GM19193 (cell line): ENCODE measurements around the gene LIN37.

Source experiments
- POLR2A ChIP-seq: IDR thresholded peaks from 4 replicates; pipeline ENCODE4 v1.6.1; 2011; ENCODE audit not compliant: insufficient read depth, insufficient read length; ENCODE audit errors: extremely low read depth

The LIN37 gene

DNA sequence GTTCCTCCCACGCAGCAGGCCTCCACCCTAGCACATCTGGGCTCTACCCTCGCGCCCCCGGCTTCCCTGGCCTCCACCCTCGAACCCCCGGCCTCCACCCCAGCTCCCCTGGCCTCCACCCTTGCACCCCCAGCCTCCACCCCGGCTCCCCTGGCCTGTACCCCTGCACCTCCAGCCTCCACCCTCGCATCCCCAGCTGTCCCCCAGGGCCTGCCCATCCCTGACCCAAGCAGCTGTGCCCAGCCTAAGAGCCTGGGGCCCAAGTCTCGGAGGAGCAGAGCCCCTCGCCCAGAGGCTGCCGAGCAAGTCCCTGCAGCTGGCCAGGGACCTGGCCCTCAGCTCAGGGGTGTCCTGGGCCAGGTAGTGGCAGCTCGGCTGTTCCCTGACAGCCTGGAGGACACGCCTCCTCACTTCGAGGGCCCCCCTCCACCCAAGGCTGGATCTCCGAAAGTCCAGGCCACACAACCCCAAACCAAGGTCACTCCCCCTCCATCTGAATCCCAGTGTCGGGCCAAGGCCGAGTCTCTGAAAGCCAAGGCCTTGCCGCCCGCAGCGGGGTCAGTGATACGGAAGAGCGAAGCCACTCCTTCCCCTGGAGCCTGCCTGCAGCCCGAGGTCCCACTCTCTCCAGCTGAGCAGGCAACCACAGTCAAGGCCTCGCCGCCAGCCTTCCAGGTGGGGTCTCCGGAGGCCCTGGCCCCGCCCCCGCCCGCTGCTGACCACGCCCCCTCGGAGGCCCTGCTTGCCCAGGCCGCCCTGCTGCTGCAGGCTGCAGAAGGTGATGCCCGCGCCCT lies 19.1 kb downstream of the LIN37 start:
- TF ChIP-seq POLR2A: no peak

GRCh38 chr19:35768082-35768421 lies 19.7 kb downstream of the LIN37 start:
- TF ChIP-seq POLR2A: no peak

GRCh38 chr19:35773020-35773806 lies 24.8 kb downstream of the LIN37 start:
- TF ChIP-seq POLR2A: no peak

DNA sequence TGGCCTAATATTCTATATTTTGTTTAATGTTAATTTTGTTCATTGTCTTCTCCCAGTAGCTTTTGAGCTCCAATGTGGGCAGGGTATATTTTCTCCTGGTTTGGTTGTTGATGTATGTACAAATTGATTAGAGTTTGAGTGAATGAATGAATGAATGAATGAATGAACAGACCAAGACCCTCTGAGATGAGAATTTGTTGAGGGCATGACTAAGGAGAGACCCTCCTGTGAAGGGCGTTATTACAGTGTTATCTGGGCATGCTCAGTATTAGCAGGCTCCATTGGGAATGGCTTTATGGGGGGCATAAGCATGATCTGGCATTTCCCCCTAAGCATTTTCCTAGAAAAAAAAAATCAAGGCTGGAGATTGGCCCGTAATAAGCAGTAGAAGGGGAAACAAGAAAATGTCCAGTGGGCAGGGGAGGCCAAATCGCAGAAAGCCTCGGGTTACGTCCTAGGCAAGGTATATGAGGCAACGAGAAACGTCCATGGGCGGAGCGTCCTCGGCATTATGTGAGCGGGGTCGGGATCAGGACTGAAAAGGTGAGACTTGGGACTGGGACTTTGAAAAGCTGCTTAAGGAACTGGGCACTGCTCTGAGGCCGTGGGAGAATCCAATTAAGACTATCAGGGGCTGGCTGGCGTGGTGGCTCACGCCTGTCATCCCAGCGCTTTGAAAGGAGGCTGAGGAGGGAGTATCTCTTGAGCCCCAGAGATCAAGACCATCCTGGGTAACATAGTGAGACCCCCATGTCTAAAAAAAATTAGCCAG lies 26.1 kb downstream of the LIN37 start:
- TF ChIP-seq POLR2A: no peak

DNA sequence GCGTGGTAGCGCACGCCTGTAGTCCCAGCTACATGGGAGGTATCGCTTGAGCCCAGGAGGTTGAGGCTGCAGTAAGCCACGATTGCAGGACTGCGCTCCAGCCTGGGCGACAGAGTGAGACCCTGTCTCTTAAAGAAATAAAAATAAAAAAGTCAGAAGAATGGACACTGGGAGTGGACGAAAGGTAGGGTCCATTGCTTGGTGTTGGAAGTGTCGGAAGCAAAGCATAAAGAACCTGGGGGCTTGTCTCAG lies 26.6 kb downstream of the LIN37 start:
- no peak for TF ChIP-seq POLR2A

DNA sequence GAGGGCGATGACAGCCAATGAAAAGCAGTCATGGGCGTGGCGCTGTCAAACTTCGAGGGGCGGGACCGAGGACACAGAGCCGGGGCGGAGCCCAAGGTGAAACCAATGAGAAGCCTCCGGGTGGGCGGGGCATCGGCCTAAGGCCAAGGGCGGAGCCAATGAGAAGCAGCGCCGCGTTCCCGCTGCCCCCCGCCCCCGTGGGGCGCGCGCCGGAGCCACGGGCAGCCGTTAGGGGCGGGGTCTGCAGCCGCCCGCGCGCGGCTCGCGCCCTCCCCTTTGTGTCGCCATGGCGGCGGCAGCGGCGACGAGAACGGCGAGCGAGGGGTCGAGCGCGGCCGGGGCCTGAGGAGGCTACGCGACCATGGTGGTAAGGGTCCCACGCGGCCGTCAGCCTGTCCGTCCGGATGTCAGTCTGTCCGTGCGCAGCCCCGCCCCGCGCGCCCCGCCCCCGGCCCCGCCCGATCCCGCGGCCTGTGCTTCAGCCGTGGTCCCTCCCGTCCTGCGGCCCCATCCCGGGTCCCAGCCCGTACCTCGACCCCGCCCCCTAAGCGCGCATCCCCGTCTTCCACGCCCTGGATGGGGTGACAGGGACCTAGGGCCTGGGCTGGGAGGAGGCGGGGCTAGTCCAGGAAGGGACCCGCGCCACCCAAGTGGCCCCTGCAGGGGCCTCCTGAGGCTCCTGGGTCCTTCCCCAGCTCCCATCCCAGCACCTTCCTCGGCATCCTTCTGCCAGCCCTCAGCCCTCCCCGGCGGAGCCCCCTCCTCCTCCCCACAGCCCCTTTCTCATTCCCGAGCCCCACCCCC lies 27.1 kb downstream of the LIN37 start, which contains the start of gene ARHGAP33:
Gene ARHGAP33 (plus strand): TSS at position 267 of the 804 bp plus-strand sequence. CDS start 95 bp downstream, at position 362.
- TF ChIP-seq POLR2A: peak; percentile 52

- TF ChIP-seq POLR2A: no peak
Measured at GRCh38 chr19:35776102-35776788, 27.9 kb downstream of the LIN37 start.

DNA sequence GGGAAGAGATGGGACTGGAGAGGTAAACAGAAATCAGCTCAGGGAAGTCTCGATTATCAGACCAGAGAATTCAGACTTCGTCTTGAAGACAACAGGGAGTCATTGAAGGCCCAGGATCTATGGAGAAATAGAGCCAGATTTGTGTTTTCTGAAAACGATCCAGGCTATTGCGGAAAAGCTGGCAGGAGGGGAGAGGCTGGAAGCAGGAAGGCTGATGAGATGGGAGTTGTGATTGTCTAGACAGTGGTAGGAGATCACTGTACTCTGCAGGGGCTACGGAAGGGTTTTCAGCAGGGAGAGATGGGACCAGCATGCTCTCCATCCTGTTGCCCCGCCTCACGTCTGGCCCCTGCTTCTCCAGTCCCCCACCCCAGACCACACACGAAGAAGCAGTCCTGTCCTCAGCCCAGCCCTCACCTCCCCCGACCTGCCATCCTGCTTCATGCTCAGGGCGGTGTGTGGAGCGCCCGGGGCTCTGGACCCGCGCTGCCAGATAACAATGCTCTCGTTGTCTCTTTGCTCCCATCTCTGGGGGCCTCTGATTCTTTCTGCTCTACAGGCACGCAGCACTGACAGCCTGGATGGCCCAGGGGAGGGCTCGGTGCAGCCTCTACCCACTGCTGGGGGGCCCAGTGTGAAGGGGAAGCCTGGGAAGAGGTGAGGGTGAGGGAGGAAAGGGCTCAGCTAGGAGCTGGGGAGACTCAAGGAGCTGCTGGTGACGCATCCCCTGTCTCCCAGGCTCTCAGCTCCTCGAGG lies 28.9 kb downstream of the LIN37 start:
- TF ChIP-seq POLR2A: no peak

- no peak for TF ChIP-seq POLR2A
Measured at GRCh38 chr19:35777961-35778360, 29.6 kb downstream of the LIN37 start.

GRCh38 chr19:35779033-35779432 lies 30.7 kb downstream of the LIN37 start:
- TF ChIP-seq POLR2A: no peak

DNA sequence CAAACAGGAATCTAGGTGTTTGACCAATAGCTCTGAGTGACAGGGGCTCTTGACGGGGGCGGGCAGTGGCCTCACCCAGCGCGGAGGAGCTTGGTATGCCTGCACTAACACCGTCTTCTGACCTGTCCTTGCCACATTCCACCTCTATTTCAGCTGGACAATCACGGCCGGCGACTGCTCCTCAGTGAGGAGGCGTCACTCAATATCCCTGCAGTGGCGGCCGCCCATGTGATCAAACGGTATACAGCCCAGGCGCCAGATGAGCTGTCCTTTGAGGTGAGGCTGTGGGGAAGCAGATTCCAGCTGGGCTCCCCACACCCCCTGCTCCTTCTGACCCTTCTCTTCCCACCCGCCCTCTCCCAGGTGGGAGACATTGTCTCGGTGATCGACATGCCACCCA lies 31.7 kb downstream of the LIN37 start:
- no peak for TF ChIP-seq POLR2A

GRCh38 chr19:35780717-35781116 lies 32.3 kb downstream of the LIN37 start:
- TF ChIP-seq POLR2A: no peak

GRCh38 chr19:35781650-35782049 lies 33.3 kb downstream of the LIN37 start:
- TF ChIP-seq POLR2A: no peak
